CD4-positive, alpha-beta T cell (primary cell): Measurements from ENCODE around the gene GPSM3. TPM values are rescaled to one million over a fixed set of nuclear protein-coding genes. Genes with fewer than 3 reads are reported as not detected.

Source experiments
- ATAC-seq: fragments of 200-7000 bp; cut with Tn5 transposase; one replicate; pipeline ENCODE4 v1.10.0; 2022; ENCODE audit warnings: mild to moderate bottlenecking; ENCODE audit not compliant: poor library complexity
- CTCF ChIA-PET: fragments of 350-600 bp; sonication (Branson Sonifier 250); formaldehyde crosslinking; loops from one replicate; lab custom pipeline; 2021; ENCODE audit warnings: antibody characterized with exemption, inconsistent platforms; lab: Charles Lee
- POLR2A ChIA-PET: fragments of 350-600 bp; sonication (Branson Sonifier 250); formaldehyde crosslinking; loops from one replicate; lab custom pipeline; 2021; ENCODE audit warnings: antibody characterized with exemption, inconsistent platforms; lab: Charles Lee
- DNase-seq, 14 experiments: peaks; one replicate each; pipeline ENCODE4 v3.0.0-alpha.2; 2013 to 2020; ENCODE audit warnings: mixed read lengths in 2 of 14
- H3K27ac ChIP-seq, 2 donors: one replicate each; pipeline versions ENCODE4 v1.5.1 to v1.7.0; 2013; ENCODE audit warnings: low read length in 2 of 2, low read depth in 1 of 2, mild to moderate bottlenecking in 1 of 2
- H3K27me3 ChIP-seq, 2 experiments: 1 replicate in 1 of 2; 2 replicates in 1 of 2; pipeline versions ENCODE4 v1.6.1 to v1.7.0; 2013; ENCODE audit warnings: low read length in 2 of 2, control low read depth in 1 of 2, mild to moderate bottlenecking in 1 of 2, moderate library complexity in 1 of 2; ENCODE audit not compliant: insufficient read depth in 2 of 2, control insufficient read depth in 1 of 2
- H3K36me3 ChIP-seq: one replicate; pipeline ENCODE4 v1.6.1; 2013; ENCODE audit warnings: low read length, control low read depth; ENCODE audit not compliant: insufficient read depth
- H3K4me1 ChIP-seq: one replicate; pipeline ENCODE4 v1.6.1; 2013; ENCODE audit warnings: low read length, control low read depth; ENCODE audit not compliant: insufficient read depth
- H3K4me3 ChIP-seq: one replicate; pipeline ENCODE4 v1.5.1; 2013; ENCODE audit warnings: mild to moderate bottlenecking, low read length, moderate library complexity
- H3K9me3 ChIP-seq, 2 experiments: 1 replicate in 1 of 2; 2 replicates in 1 of 2; pipeline versions ENCODE4 v1.6.1 to v1.7.0; 2013; ENCODE audit warnings: low read length in 2 of 2, mild to moderate bottlenecking in 2 of 2, control low read depth in 1 of 2, moderate library complexity in 1 of 2; ENCODE audit not compliant: control insufficient read depth in 1 of 2, insufficient read depth in 1 of 2
- H3K27ac Mint-ChIP-seq: one replicate; pipeline ENCODE4 v1.8.0; 2020; ENCODE audit warnings: mixed read lengths
- H3K27me3 Mint-ChIP-seq: one replicate; pipeline ENCODE4 v1.8.0; 2021; ENCODE audit warnings: mixed read lengths
- H3K36me3 Mint-ChIP-seq: one replicate; pipeline ENCODE4 v1.8.0; 2021; ENCODE audit warnings: low read depth, mixed read lengths
- H3K4me1 Mint-ChIP-seq: one replicate; pipeline ENCODE4 v1.8.0; 2021; ENCODE audit warnings: low read depth, mixed read lengths
- H3K4me3 Mint-ChIP-seq: one replicate; pipeline ENCODE4 v1.8.0; 2020; ENCODE audit warnings: mild to moderate bottlenecking, mixed read lengths
- H3K9me3 Mint-ChIP-seq: one replicate; pipeline ENCODE4 v1.8.0; 2020; ENCODE audit warnings: mixed read lengths
- CTCF ChIP-seq: fragments of 200-600 bp; IDR thresholded peaks from one replicate; pipeline ENCODE4 v1.8.0; 2022; ENCODE audit warnings: antibody characterized with exemption, mild to moderate bottlenecking
- intact Hi-C, 2 experiments: fragments of 100-400 bp; cut with DNase I in 1 of 2; cut with micrococcal nuclease in 1 of 2; formaldehyde crosslinking; loops; one replicate each; pipeline versions ENCODE4 v1.15.1 to v1.9.0; 2023 to 2025; cut with DNase I, micrococcal nuclease
- total RNA-seq, 174 experiments: library from RNA in 2 of 174; stranded (reverse) in 2 of 174; gene quantifications; one replicate each; pipeline ENCODE4 v1.2.3 and lab custom pipeline; 2021 to 2026

The GPSM3 gene
- total RNA-seq, 2 experiments from 2014 or later = 190 to 202 TPM

GRCh38 chr6:32179766-32180405 lies 12.6 kb downstream of the GPSM3 start:
- ChIA-PET CTCF (interaction anchor here (1.2 kb wide), 1 partner anchor 16 kb away, joined by 5 read pairs; no protein-coding TSS in a partner anchor), POLR2A (interaction anchor here (8.1 kb wide), 1 partner anchor 13 kb away, joined by 242 read pairs; the partner anchor contains the start of genes GPSM3 and PBX2)
- Mint-ChIP-seq H3K4me1 (peaks cover 48% of the 10 kb centered on the region), H3K27me3 (no peaks in the 10 kb centered on the region), H3K9me3 (no peaks in the 10 kb centered on the region), H3K27ac (peak overlapping the region; percentile 85), H3K36me3 (peaks cover 60% of the 10 kb centered on the region), H3K4me3 (peak overlapping the region; percentile 53)
- Histone ChIP-seq H3K9me3 (no peaks in the 10 kb centered on the region), H3K4me3 (no peak overlapping the region), H3K4me1 (peaks cover 65% of the 10 kb centered on the region), H3K27me3 (no peaks in the 10 kb centered on the region), H3K36me3 (peaks cover 44% of the 10 kb centered on the region), H3K27ac (no peak overlapping the region)
- TF ChIP-seq CTCF = no peak
- no peak for DNase-seq
- intact Hi-C loops = loop anchor here (5.0 to 10.0 kb wide), 2 partner anchors 205 to 223 kb away; partner anchors contain the start of genes DXO (in 1 of the 2), NELFE (in 1 of the 2) and SKIC2 (in 1 of the 2)
- ATAC-seq = no peak

DNA sequence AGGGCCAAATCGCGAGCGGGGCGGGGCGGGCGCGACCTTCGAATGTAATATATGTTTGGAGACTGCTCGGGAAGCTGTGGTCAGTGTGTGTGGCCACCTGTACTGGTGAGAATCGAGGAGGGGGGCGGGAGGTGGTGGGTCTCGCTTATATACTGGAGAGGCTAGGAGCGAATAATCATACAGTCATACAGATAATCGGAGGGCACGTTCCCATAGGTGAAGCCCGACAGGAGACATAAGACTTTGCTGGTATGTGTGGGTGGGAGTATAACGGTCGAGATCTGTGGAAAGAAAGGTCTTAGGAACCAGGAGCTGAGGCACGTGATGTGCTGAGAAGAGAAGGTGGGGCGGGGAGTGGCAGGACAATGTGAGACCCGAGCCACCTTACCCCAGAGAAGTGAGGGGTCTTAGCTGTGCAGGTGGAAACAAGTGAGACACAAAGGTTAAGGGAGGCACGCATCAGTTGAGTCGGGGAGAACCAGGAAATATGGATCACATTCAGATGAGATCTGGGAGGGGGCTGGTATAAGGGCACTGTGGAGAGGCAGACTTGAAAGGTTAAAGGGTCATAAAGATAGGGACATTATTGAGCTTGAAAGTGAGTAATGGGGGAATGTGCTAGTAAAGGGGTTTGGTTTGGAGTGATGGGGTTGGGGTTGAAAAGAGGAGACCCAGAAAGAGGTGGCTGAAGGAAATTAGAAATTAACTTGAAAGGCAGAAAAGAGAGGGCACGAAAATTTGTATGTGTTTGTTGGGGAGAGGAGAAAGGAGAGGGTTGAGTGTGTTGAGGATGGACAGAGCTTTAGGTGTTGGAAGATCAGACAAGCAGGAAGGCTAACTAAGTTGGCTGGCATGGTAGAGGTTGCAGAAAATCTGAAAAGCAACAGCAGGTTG lies 13.6 kb downstream of the GPSM3 start:
- Histone ChIP-seq H3K9me3 (no peaks in the 10 kb centered on the region), H3K27ac (peak overlapping the region; percentile 93 to 98), H3K4me3 (peak overlapping the region; percentile 91), H3K4me1 (peaks cover 70% of the 10 kb centered on the region), H3K36me3 (peaks cover 37% of the 10 kb centered on the region), H3K27me3 (no peaks in the 10 kb centered on the region)
- ATAC-seq (no peak), DNase-seq (no peak)
- peaks cover 57% of the 10 kb centered on the region for H3K4me1 Mint-ChIP-seq
- peak overlapping the region; percentile 91 for H3K4me3 Mint-ChIP-seq
- ChIA-PET CTCF (interaction anchor here (1.2 to 2.8 kb wide), 2 partner anchors 17 kb away, joined by 5 to 14 read pairs; no protein-coding TSS in a partner anchor), POLR2A (interaction anchor here (1.3 to 8.1 kb wide), 2 partner anchors 14 to 793 kb away, joined by 5 to 242 read pairs; partner anchors contain the start of genes GPSM3 and PBX2)
- TF ChIP-seq CTCF = no peak
- H3K36me3 Mint-ChIP-seq = peaks cover 57% of the 10 kb centered on the region
- no peaks in the 10 kb centered on the region for H3K9me3 Mint-ChIP-seq
- H3K27ac Mint-ChIP-seq = peak overlapping the region; percentile 85
- intact Hi-C loops = loop anchor here (1.0 to 10.0 kb wide), 5 partner anchors 12 to 221 kb away; partner anchors contain the start of genes DXO (in 1 of the 2), NELFE (in 1 of the 2), PBX2 (in 1 of the 2) and PPT2 (in 1 of the 2)
- no peaks in the 10 kb centered on the region for H3K27me3 Mint-ChIP-seq
